HEK293 (cell line): ENCODE data around the gene PIP4K2C.

ENCODE experiments used
- CTCF ChIA-PET: fragments of 350-600 bp; formaldehyde crosslinking; extraction: SDS; loops from one replicate; lab custom pipeline; 2021; ENCODE audit warnings: antibody characterized with exemption; lab: Yijun Ruan, JAX
- POLR2A ChIA-PET: fragments of 300-600 bp; formaldehyde crosslinking; extraction: SDS; loops from one replicate; lab custom pipeline; 2020; ENCODE audit warnings: antibody characterized with exemption, inconsistent platforms; lab: Yijun Ruan, JAX
- H3K27ac ChIP-seq: fragments of 200-500 bp; sonication (Bioruptor generic); 2 replicates; pipeline ENCODE4 v1.5.1; 2014; ENCODE audit warnings: low read depth, low read length, control low read depth, inconsistent platforms; ENCODE audit errors: extremely low read depth
- H3K36me3 ChIP-seq, 2 experiments: fragments of 200-500 bp in 1 of 2; sonication (Bioruptor generic) in 1 of 2; 1 replicate in 1 of 2; 2 replicates in 1 of 2; pipeline ENCODE4 v1.5.1; 2014 to 2017; ENCODE audit warnings: inconsistent platforms in 2 of 2, low read length in 2 of 2; ENCODE audit not compliant: control insufficient read depth in 2 of 2, insufficient read depth in 1 of 2
- H3K4me1 ChIP-seq: fragments of 200-500 bp; sonication (Bioruptor generic); 2 replicates; pipeline ENCODE4 v1.5.1; 2014; ENCODE audit warnings: mild to moderate bottlenecking, low read length, inconsistent platforms; ENCODE audit not compliant: control insufficient read depth, insufficient read depth
- H3K4me3 ChIP-seq: 2 replicates; pipeline ENCODE4 v1.5.1; 2011; ENCODE audit warnings: low read depth, mild to moderate bottlenecking, control low read depth, low read length, moderate library complexity
- H3K9me3 ChIP-seq: fragments of 200-500 bp; sonication (Bioruptor generic); 2 replicates; pipeline ENCODE4 v1.5.1; 2014; ENCODE audit warnings: low read depth, low read length, inconsistent platforms; ENCODE audit not compliant: control insufficient read depth, insufficient read depth
- ZNF211 ChIP-seq: fragments of 450-650 bp; formaldehyde crosslinking; IDR thresholded peaks from 2 replicates; pipeline ENCODE4 v1.5.1; 2016; ENCODE audit warnings: low read depth, missing biosample characterization, missing genetic modification characterization
- ZNF221 ChIP-seq: fragments of 450-650 bp; formaldehyde crosslinking; IDR thresholded peaks from 2 replicates; pipeline ENCODE4 v1.5.1; 2017; ENCODE audit warnings: missing biosample characterization, missing genetic modification characterization, borderline replicate concordance
- ZNF280D ChIP-seq: fragments of 450-650 bp; formaldehyde crosslinking; IDR thresholded peaks from 2 replicates; pipeline ENCODE4 v1.5.1; 2016; ENCODE audit warnings: missing biosample characterization, missing genetic modification characterization
- ZNF335 ChIP-seq: fragments of 450-650 bp; formaldehyde crosslinking; conservative IDR thresholded peaks from 2 replicates; pipeline ENCODE4 v1.5.1; 2016; ENCODE audit warnings: missing biosample characterization, missing genetic modification characterization
- ZNF398 ChIP-seq: fragments of 450-650 bp; formaldehyde crosslinking; IDR thresholded peaks from 2 replicates; pipeline ENCODE4 v1.5.1; 2017; ENCODE audit warnings: missing biosample characterization, missing genetic modification characterization
- ZNF48 ChIP-seq: fragments of 450-650 bp; formaldehyde crosslinking; IDR thresholded peaks from 2 replicates; pipeline ENCODE4 v1.5.1; 2016; ENCODE audit warnings: missing biosample characterization, missing genetic modification characterization
- ZNF560 ChIP-seq: fragments of 450-650 bp; formaldehyde crosslinking; IDR thresholded peaks from 2 replicates; pipeline ENCODE4 v1.5.1; 2017; ENCODE audit warnings: missing biosample characterization, missing genetic modification characterization, borderline replicate concordance
- ZNF621 ChIP-seq: fragments of 450-650 bp; formaldehyde crosslinking; IDR thresholded peaks from 2 replicates; pipeline ENCODE4 v1.5.1; 2017; ENCODE audit warnings: missing biosample characterization, missing genetic modification characterization
- ZNF629 ChIP-seq: fragments of 450-650 bp; formaldehyde crosslinking; IDR thresholded peaks from 2 replicates; pipeline ENCODE4 v1.5.1; 2017; ENCODE audit warnings: missing biosample characterization, missing genetic modification characterization
- TF ChIP-seq, protein P1 (sequence below): fragments of 450-650 bp; formaldehyde crosslinking; IDR thresholded peaks from 2 replicates; pipeline ENCODE4 v1.5.1; 2016; ENCODE audit warnings: missing biosample characterization, missing genetic modification characterization
- TF ChIP-seq, protein P2 (sequence below): fragments of 450-650 bp; formaldehyde crosslinking; IDR thresholded peaks from 2 replicates; pipeline ENCODE4 v1.5.1; 2016; ENCODE audit warnings: missing biosample characterization, missing genetic modification characterization, low read depth

The PIP4K2C gene

GRCh38 chr12:57610554-57611107 lies 19.6 kb downstream of the PIP4K2C start:
- H3K4me3 ChIP-seq, result peak overlapping the region; percentile 63; the same call in 1 of the 2 replicates
- H3K36me3 ChIP-seq, result peaks cover 0 to 48% of the 10 kb centered on the region in 2 experiments; a peak in 1 of 3 replicates
- CTCF ChIA-PET, result interaction anchor here (0.8 to 2.5 kb wide), 3 partner anchors 10 to 115 kb away, joined by 3 to 9 read pairs (median 3); no protein-coding TSS in a partner anchor

More at GRCh38 chr12:57610554-57611107, 19.6 kb downstream of the PIP4K2C start:
- no peaks in the 10 kb centered on the region for H3K9me3 ChIP-seq
- H3K4me1 ChIP-seq, result peaks cover 4% of the 10 kb centered on the region
- H3K27ac ChIP-seq, result no peak overlapping the region; the same call in 1 of the 2 replicates
- TF ChIP-seq ZNF221 (tag by site-specific recombination), result no peak
- TF ChIP-seq ZNF629 (tag by site-specific recombination), result no peak
- no peak for TF ChIP-seq ZNF335 (tag by site-specific recombination)
- TF ChIP-seq ZNF560 (tag by site-specific recombination), result no peak
- TF ChIP-seq, protein P1, sequence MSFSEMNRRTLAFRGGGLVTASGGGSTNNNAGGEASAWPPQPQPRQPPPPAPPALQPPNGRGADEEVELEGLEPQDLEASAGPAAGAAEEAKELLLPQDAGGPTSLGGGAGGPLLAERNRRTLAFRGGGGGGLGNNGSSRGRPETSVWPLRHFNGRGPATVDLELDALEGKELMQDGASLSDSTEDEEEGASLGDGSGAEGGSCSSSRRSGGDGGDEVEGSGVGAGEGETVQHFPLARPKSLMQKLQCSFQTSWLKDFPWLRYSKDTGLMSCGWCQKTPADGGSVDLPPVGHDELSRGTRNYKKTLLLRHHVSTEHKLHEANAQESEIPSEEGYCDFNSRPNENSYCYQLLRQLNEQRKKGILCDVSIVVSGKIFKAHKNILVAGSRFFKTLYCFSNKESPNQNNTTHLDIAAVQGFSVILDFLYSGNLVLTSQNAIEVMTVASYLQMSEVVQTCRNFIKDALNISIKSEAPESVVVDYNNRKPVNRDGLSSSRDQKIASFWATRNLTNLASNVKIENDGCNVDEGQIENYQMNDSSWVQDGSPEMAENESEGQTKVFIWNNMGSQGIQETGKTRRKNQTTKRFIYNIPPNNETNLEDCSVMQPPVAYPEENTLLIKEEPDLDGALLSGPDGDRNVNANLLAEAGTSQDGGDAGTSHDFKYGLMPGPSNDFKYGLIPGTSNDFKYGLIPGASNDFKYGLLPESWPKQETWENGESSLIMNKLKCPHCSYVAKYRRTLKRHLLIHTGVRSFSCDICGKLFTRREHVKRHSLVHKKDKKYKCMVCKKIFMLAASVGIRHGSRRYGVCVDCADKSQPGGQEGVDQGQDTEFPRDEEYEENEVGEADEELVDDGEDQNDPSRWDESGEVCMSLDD (tag by site-specific recombination), result no peak
- no peak for TF ChIP-seq ZNF211 (tag by site-specific recombination)
- TF ChIP-seq ZNF621 (tag by site-specific recombination), result no peak
- TF ChIP-seq ZNF280D (tag by site-specific recombination), result no peak
- TF ChIP-seq, protein P2, sequence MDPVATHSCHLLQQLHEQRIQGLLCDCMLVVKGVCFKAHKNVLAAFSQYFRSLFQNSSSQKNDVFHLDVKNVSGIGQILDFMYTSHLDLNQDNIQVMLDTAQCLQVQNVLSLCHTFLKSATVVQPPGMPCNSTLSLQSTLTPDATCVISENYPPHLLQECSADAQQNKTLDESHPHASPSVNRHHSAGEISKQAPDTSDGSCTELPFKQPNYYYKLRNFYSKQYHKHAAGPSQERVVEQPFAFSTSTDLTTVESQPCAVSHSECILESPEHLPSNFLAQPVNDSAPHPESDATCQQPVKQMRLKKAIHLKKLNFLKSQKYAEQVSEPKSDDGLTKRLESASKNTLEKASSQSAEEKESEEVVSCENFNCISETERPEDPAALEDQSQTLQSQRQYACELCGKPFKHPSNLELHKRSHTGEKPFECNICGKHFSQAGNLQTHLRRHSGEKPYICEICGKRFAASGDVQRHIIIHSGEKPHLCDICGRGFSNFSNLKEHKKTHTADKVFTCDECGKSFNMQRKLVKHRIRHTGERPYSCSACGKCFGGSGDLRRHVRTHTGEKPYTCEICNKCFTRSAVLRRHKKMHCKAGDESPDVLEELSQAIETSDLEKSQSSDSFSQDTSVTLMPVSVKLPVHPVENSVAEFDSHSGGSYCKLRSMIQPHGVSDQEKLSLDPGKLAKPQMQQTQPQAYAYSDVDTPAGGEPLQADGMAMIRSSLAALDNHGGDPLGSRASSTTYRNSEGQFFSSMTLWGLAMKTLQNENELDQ (tag by site-specific recombination), result no peak
- no peak for TF ChIP-seq ZNF398
- TF ChIP-seq ZNF48 (tag by site-specific recombination), result no peak
- POLR2A ChIA-PET, result interaction anchor here (0.9 to 1.4 kb wide), 7 partner anchors 9 to 115 kb away, joined by 3 to 7 read pairs (median 4); partner anchors contain the start of gene PIP4K2C
